HG03066 (cell line): Measurements from ENCODE around the gene MAPKAP1.
A peak's percentile ranks its signal among the peaks of the same experiment; 100 is the strongest.
"Not testable (repeated sequence)": the region's sequence is repeated elsewhere in the genome, so short reads cannot be mapped to it uniquely, and the experiment has no call there.

ENCODE experiments used
- ATAC-seq: cut with Tn5 transposase; IDR thresholded peaks from one replicate; pipeline ENCODE4 v1.9.1; 2021; ENCODE audit warnings: low read depth; ENCODE audit not compliant: unreplicated experiment

The MAPKAP1 gene

GRCh38 chr9:125571824-125572223 is 135.2 kb downstream of the MAPKAP1 start:
- ATAC-seq = not testable (repeated sequence)

DNA sequence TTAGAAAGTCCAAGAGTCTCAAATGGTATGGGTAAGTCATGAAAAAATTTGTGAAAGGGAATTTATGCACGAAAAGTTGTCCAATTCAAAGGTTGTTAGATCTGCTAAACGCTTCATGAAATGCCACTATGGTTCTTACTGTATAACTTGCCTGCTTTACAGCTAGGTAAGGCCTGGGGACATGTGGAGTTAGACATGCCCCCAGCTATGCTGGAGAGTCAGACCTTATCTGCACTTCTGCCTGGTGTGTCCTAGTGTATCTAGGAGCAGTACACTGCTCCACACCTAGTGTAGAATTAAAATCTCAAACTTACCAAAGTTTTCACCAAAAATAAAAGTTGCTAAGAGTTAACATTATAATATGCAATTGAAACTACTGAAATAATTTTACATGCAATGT is 136.8 kb downstream of the MAPKAP1 start:
- ATAC-seq = no peak

DNA sequence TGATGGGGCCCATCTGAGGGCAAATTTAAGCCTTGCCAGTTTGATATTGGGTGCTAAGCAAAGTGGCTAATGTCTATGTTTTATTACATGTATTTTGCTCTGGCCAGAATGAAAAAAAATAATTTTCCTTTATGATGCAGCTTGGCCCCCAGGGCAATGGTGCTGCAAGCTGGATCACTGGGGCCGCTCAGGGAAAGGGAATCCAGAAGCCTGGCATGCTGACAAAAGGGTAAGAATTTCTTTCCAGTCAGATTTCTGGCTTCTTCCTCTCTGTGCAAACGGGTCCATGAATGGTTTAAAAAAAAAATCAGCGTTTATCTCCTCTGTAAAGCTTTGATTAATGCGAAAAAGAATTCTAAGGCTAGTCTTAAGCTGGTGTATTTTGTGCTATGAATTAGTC is 138.4 kb downstream of the MAPKAP1 start:
- ATAC-seq = no peak

DNA sequence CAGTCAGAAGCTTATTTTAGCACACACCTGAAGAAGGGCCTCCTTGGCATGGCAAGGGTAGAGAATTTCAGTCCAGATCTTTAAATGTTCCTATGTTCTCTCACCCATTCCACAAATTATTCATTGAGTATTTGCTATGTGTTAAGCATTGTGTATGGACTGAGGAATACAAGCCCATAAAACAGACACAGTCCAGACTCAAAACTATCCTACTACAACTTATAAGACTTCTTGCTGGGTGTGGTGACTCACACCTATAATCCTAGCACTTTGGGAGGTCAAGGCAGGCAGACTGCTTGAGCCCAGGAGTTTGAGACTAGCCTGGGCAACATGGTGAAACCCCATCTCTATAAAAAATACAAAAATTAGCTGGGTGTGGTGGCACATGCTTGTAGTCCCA is 141.0 kb downstream of the MAPKAP1 start:
- not testable (repeated sequence) for ATAC-seq

- no peak for ATAC-seq
Observed at GRCh38 chr9:125565126-125565525, 141.9 kb downstream of the MAPKAP1 start.

DNA sequence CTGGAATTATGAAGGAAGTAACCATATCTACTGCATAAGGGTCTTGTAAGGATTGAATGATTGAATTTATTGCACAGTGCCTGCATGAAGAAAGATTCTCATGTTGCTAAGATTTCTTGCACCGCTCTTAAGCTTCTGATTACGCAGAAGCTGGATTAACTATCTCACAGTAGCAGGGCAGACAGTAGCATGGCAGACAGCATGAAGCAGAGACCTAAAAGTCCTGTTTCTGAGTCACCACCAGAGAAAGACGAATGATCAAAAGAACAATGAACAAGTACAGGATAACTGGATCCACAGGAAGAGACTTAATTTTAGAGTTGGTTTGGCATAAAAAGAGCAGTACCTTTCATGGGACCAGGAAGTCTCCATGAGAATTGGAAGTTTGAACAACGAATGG is 142.4 kb downstream of the MAPKAP1 start:
- no peak for ATAC-seq

DNA sequence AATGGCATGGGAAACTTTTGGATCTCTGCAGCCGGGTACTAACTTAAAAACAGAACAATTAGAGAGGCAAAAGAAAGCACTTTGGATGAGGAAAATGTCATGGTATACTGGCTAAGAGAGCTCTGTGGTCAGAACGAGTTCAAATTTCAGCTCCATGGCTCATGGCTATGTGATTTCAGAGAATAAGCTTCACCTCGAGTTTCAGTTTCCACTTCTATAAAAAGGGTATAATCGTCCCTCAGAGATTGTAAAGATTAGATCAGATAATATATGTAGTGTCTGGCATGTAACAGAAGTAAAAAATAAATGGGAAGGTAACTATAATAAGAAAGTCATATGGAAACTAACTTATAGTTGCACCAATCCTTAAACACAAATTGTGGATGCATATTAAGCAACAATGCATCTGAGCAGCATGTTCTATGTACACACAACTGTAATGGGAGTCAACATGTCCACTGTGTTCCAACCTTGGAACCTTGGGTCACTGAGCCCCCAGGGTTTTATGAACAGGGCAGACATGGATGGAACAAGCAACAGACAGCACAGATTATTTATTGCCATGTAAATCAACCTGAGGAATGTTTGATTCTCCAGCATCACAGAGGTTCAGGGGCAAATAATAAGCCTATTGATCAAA is 145.4 kb downstream of the MAPKAP1 start:
- ATAC-seq = no peak

DNA sequence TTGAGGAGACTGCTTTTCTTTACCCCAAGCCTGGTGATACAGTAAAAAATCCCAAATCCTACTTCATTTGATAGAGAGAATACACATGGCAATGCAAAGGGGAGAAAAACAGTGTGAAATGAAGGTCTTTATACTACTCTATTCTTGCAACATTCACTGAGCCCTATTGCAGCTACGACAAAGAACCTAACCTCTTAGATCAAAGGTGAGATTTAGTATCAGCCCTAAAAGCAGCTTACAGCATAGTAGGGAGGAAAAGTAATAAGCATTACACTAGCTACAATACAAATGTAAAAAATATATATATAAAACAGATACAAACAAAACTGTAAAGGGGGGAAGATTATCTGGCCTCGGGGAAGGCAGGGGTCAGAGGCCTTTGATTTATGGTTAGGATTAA is 147.1 kb downstream of the MAPKAP1 start:
- no peak for ATAC-seq

DNA sequence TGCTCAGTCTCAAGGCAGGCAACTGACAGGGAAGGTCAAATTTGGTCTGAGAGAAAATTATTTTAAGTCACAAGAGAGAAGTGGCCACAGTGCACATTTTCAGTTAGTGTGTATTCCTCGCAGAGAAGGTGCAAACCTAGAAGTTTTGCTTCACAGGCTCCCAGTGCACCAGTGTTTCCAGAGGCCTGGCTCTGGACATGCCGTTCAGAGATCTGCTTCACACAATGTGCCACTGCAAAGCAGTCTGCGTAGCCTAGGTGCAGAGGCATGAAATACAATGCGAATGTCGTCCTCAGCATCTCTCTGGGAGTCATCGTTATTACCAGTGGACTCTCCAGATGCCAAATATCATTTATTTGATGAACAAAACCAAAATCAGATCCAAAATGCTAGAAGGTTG is 147.8 kb downstream of the MAPKAP1 start:
- ATAC-seq = no peak

DNA sequence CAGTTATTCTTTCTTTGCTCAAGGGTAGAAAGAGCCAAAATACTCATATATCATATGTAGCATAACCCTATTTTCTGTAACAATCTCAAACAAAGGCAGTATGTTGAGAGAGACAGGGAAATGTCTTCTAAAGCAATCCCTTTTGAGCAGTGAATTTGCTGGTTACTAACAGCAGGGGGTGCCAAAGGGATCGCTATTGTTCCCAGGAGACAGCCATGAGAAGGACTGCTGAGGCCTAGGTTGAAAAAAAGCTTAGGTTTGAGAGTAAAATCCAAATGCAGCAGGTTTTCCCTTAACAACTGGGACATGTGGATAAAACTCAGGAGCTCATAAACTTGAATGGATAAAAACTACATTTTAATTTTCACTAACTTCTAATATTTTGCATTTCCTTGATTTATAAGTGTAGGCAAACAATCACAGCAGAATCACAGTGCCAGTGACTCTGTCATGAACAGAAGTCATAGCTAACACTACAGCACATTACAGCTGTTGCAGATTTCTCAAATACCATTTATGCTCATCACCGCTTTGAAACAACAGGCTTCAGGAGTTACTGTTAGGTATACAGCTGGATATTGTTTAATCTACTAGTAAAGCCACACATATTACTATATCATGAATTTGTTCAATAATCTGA is 148.4 kb downstream of the MAPKAP1 start:
- peak; percentile 48 for ATAC-seq

GRCh38 chr9:125556046-125556721 is 150.8 kb downstream of the MAPKAP1 start:
- ATAC-seq = no peak

DNA sequence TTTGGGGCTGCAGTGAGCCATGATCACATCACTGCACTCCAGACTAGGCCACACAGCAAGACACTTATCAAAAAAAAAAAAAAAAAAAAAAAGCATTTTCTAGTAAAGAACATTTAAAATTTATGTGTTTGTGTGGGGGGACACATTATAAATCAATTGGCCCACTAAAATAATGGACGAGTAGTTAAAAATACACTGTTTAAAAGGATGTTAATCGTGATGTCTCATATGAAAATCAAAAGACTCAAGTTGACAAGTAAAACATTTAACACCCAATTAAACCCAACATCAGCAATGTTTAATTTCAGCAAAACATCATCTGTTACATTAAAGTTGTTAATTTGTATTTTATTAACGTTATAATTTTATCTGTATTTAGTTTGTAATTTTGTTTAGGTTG is 152.3 kb downstream of the MAPKAP1 start:
- ATAC-seq = no peak

GRCh38 chr9:125551781-125552180 is 155.2 kb downstream of the MAPKAP1 start:
- ATAC-seq = no peak

DNA sequence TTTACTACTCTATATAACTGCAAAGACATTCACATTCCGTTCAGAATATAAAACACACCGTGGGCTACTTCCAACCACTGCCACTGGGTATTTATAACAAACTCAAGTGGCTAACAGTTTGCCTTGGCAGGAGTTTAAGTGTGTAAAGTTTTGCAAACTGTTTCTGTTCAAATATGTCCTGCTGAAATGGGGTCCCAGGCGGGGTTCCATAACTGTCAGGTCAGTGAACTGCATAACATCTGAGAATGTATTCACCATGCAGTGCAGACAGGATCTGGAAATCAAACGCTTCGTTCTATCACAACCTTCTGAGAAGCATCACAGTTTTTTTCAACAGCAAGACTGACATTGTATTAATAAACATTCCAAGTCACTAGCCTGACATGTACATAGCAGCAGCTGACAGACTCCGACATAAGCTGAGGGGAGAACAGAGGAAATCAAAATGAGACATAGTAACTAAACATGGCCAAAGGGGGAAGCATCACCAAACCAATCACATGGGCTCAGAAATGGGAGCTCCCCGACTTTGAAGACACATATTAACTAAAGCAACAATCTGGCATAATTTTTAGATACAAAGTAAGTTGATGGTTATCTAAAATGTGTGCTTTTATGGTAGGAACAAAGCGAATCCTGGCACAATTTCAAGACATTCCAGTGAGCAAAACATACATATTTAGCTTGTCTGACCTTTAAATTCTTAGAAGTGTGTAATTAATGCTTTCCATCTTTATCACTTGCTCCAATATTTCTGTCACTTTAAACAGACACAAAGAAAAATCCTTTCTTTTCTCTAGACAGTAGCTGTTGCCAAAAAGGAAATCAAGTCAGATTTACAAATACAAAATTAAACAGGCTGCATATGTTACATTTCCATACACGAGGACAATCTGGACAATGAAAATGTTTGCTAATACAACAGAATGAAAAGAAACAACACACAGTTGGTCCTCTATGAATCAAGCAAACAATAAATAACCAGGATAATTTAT is 156.8 kb downstream of the MAPKAP1 start:
- ATAC-seq = no peak

DNA sequence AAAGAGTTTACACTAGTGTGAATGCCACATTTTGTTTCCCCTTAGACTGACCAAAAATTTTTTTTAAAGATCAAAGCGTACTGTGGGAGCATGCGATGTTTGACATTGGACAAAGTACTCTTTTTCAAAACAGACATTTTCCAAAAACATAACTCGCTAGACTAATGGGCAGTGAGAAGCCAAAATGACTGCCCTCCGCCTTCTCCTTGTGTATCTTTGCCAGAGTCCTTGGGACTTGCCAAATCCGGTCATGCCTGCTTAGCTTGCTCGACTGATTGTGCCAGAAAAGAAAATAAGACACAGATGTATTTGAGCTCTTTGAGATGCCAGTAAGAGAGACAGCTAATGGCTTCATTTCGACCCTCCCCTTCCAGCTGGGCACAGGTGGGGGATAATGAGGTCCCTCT is 157.5 kb downstream of the MAPKAP1 start:
- no peak for ATAC-seq

GRCh38 chr9:125549039-125549438 is 158.0 kb downstream of the MAPKAP1 start:
- no peak for ATAC-seq

DNA sequence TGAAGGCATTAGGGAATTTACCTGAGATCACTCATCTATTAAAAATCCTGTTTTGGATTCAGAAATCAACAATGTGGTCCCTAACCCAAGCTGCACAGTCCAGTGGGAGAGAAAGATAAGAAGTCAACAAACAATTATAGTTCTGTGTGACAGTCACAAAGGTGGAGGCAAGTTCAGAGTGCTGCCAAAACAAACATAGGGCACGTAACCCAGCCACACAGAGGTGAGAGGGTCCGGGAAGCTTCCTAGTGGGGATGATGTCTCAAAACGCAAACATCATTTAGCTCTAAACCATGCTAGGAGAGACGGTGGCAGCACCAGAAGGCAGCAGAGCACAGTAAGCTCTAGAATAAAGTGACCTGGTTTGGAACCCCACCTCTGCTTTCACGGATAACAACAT is 158.9 kb downstream of the MAPKAP1 start:
- ATAC-seq = no peak

DNA sequence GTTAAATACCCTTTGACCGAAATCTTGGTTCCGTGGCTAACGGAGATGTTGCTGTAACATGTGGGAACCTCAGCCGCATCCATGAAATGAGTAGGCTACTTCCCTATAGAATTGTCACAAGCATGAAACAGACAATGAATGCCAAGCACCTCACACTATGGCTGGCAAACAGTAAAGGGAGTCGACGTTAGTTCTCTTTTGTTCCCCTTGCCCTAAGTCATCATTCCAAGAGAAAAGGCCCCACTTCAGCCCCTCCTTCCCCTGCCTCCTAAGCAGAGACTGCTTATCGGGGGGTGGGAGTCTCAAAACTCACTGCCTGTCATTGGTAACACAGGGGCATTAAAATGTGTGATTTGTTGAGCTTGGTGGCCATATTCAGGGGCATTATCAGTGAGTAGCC is 159.6 kb downstream of the MAPKAP1 start:
- ATAC-seq = no peak

DNA sequence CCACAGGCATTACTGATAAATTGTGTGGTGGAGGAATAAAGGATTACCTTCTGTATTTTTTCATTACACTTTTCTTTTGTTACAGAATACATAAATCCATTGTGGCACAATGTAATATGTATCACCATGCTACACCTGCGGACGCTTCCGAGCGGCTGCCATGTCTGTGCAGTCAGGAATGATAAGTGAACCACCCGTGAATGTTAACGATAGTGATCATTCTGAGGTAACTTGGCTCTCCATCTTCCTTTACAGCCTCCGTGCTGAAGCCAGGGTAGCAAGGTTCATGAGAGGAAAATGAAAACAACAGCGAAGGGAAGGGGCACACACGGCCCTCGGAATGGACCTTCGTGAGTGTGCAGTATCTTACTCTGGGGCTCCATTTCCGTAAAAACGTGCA is 161.2 kb downstream of the MAPKAP1 start:
- ATAC-seq = no peak

- no peak for ATAC-seq
Observed at GRCh38 chr9:125544988-125545651, 161.9 kb downstream of the MAPKAP1 start.
